Stomach (tissue), 9 donors: Measurements from ENCODE around the gene CGB8. TPM values are rescaled to one million over a fixed set of nuclear protein-coding genes. Genes with fewer than 3 reads are reported as not detected.
"Not testable (repeated sequence)": the region's sequence is repeated elsewhere in the genome, so short reads cannot be mapped to it uniquely, and the experiment has no call there.

Experiments
- DNase-seq, 2 donors: peaks; one replicate each; pipeline versions ENCODE4 v3.0.0 to v3.0.0-alpha.2; 2013 to 2019
- H3K27ac ChIP-seq, 5 donors: fragments of 200-600 bp in 4 of 5; sonication (generic) in 4 of 5; one replicate each; pipeline ENCODE4 v1.5.1; 2013 to 2019; ENCODE audit warnings: mild to moderate bottlenecking in 1 of 5, moderate library complexity in 1 of 5
- H3K27me3 ChIP-seq, 3 donors: fragments of 200-600 bp; sonication (generic); one replicate each; pipeline ENCODE4 v1.5.1; 2017 to 2019; ENCODE audit warnings: mixed run types in 1 of 3
- H3K36me3 ChIP-seq, 4 donors: fragments of 200-600 bp; sonication (generic); 1 replicate in 3 of 4; 2 replicates in 1 of 4; pipeline ENCODE4 v1.5.1; 2016 to 2019
- H3K4me1 ChIP-seq, 4 donors: fragments of 200-600 bp; sonication (generic); one replicate each; pipeline ENCODE4 v1.5.1; 2016 to 2019
- H3K4me3 ChIP-seq, 4 donors: fragments of 200-600 bp; sonication (generic) in 3 of 4; one replicate each; pipeline ENCODE4 v1.5.1; 2016 to 2019; ENCODE audit warnings: mild to moderate bottlenecking in 1 of 4
- H3K9me3 ChIP-seq, 4 donors: fragments of 200-600 bp; sonication (generic); one replicate each; pipeline ENCODE4 v1.5.1; 2016 to 2019
- CTCF ChIP-seq, 7 experiments: fragments of 450-650 bp in 4 of 7; fragments of 200-600 bp in 3 of 7; sonication (generic) in 3 of 7; IDR thresholded peaks; one replicate each; pipeline ENCODE4 v1.5.1; 2016 to 2019; ENCODE audit warnings: antibody characterized with exemption in 7 of 7, control low read depth in 2 of 7, mild to moderate bottlenecking in 1 of 7
- EP300 ChIP-seq: sonication (generic); formaldehyde crosslinking; IDR thresholded peaks from one replicate; pipeline ENCODE4 v1.6.1; 2017; ENCODE audit warnings: antibody characterized with exemption
- POLR2A ChIP-seq, 4 donors: fragments of 450-650 bp; IDR thresholded peaks; one replicate each; pipeline ENCODE4 v1.6.1; 2016; ENCODE audit warnings: antibody characterized with exemption in 4 of 4, control low read depth in 2 of 4, mild to moderate bottlenecking in 1 of 4, moderate library complexity in 1 of 4
- POLR2AphosphoS5 ChIP-seq, 3 donors: sonication (generic); formaldehyde crosslinking; IDR thresholded peaks; one replicate each; pipeline ENCODE4 v1.6.1; 2016; ENCODE audit warnings: antibody characterized with exemption in 3 of 3
- WGBS, 5 donors: extraction: QIAGEN DNeasy Blood & Tissue Kit in 3 of 5; methylation state at CpG; one replicate each; pipeline versions ENCODE4 v1.1.5 to v1.1.7; 2013 to 2018; 5-methylcytosine and 5-hydroxymethylcytosine counted together
- intact Hi-C: fragments of 100-400 bp; cut with DNase I; formaldehyde crosslinking; loops from one replicate; pipeline ENCODE4 v1.15.1; 2023; ENCODE audit warnings: low total_unique reads
- polyA plus RNA-seq, 3 donors: library from polyadenylated mRNA; stranded (reverse); fragments of 200-250 nt; gene quantifications; one replicate each; pipeline ENCODE4 v1.2.3, GENCODE V29; 2013
- total RNA-seq, 5 donors: library from RNA; depleted of rRNA; stranded (reverse); fragments of >200 nt; gene quantifications; one replicate each; pipeline versions ENCODE4 v1.1.0 to v1.2.3, GENCODE V29; 2014 to 2016
- donor health status: healthy with polysubstance abuse.
- donor health status: Bipolar disorder and iron deficiency.
- donor health status: healthy.

The CGB8 gene
- total and polyA plus RNA-seq, 8 donors: not detected

- H3K9me3 ChIP-seq, H3K36me3 ChIP-seq, H3K27ac ChIP-seq, intact Hi-C loops, DNase-seq, H3K4me3 ChIP-seq, H3K4me1 ChIP-seq: not testable (repeated sequence)
- WGBS, 5 donors: 78 to 85% (median 83%) methylated on average over 10 to 23 of the region's 23 CpGs
- peaks cover 0 to 14% (median 0%) of the 10 kb centered on the region in 3 donors for H3K27me3 ChIP-seq
Observed at GRCh38 chr19:49025599-49025998, 23.3 kb downstream of the CGB8 start.

GRCh38 chr19:49025088-49025487 lies 23.8 kb downstream of the CGB8 start:
- H3K9me3 ChIP-seq, H3K36me3 ChIP-seq, H3K4me1 ChIP-seq, H3K4me3 ChIP-seq, H3K27ac ChIP-seq, intact Hi-C loops, DNase-seq: not testable (repeated sequence)
- H3K27me3 ChIP-seq: peaks cover 0 to 19% (median 4%) of the 10 kb centered on the region in 3 donors
- 81 to 95% (median 82%) methylated on average over 3 to 4 of the region's 6 CpGs for WGBS, 5 donors

- H3K27ac ChIP-seq, H3K36me3 ChIP-seq, DNase-seq, H3K4me3 ChIP-seq, H3K4me1 ChIP-seq, intact Hi-C loops, H3K9me3 ChIP-seq: not testable (repeated sequence)
- peaks cover 0 to 28% (median 10%) of the 10 kb centered on the region in 3 donors for H3K27me3 ChIP-seq
- WGBS, 5 donors: 42 to 74% (median 60%) methylated on average over 5 to 13 of the region's 15 CpGs; no CpG with 5 or more reads in 1 of the 5 donors
Observed at GRCh38 chr19:49024233-49024632, 24.7 kb downstream of the CGB8 start, which contains the start of gene CGB3. CGB3 (minus strand) TSS chr19:49024333; CDS start chr19:49023971, 362 bp downstream.

- 87 to 93% (median 92%) methylated on average over 9 of the region's 9 CpGs for WGBS, 5 donors
- no peak for DNase-seq
- Histone ChIP-seq H3K4me3 (no peak overlapping the region), H3K36me3 (no peaks in the 10 kb centered on the region), H3K9me3 (no peaks in the 10 kb centered on the region), H3K27ac (no peak overlapping the region), H3K4me1 (peaks cover 22 to 27% (median 25%) of the 10 kb centered on the region in 4 donors), H3K27me3 (peaks cover 0 to 46% (median 15%) of the 10 kb centered on the region in 3 donors)
- intact Hi-C loops: no loop called here
- TF ChIP-seq CTCF (IDR thresholded peaks at IDR 0.05) (no peak), POLR2A (IDR thresholded peaks at IDR 0.05) (no peak), POLR2AphosphoS5 (IDR thresholded peaks at IDR 0.05) (no peak), EP300 (no peak)
Observed at GRCh38 chr19:49022116-49022515, 26.8 kb downstream of the CGB8 start.

GRCh38 chr19:49020931-49021895 lies 27.7 kb downstream of the CGB8 start:
- TF ChIP-seq CTCF (IDR thresholded peaks at IDR 0.05): no peak
- no peak for TF ChIP-seq POLR2A (IDR thresholded peaks at IDR 0.05)
- no peak for TF ChIP-seq POLR2AphosphoS5 (IDR thresholded peaks at IDR 0.05)
- no peak for TF ChIP-seq EP300
- intact Hi-C loops: no loop called here
- no peak overlapping the region for H3K4me3 ChIP-seq
- 32 to 36% (median 35%) methylated on average over 16 of the region's 16 CpGs for WGBS, 5 donors
- no peak overlapping the region for H3K27ac ChIP-seq
- no peak for DNase-seq
- peaks cover 0 to 4% (median 3%) of the 10 kb centered on the region in 4 donors for H3K36me3 ChIP-seq
- no peaks in the 10 kb centered on the region for H3K9me3 ChIP-seq
- peaks cover 22 to 27% (median 25%) of the 10 kb centered on the region in 4 donors for H3K4me1 ChIP-seq
- H3K27me3 ChIP-seq: peaks cover 0 to 46% (median 15%) of the 10 kb centered on the region in 3 donors
